Measurements from ENCODE around the gene TMEM14A. TPM values are rescaled to one million over a fixed set of nuclear protein-coding genes. Genes with fewer than 3 reads are reported as not detected.

Gene TMEM14A
- total RNA-seq, 1 donor from 2014 or later = 23.8 TPM

DNA sequence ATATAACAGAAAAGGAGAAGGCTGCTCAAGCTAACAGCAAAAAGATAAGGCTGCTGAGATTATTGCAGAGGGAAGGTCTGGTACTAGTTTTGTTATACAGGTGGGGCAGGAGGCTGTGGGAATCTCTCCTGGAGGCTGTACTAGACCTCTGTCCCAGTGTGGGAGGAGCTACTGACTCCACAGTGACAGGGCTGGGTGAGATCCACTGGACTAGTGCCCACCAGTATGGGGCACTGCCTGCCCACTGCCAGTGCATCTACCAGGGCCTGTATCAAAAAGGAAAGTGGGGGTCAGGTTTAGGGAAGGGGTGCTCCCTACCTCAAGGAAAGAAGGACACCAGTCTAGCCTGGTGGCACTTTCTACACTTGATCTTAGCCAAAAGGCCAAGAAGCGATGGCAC, 62.3 kb downstream of the TMEM14A start:
- intact Hi-C loops (cut with micrococcal nuclease) = no loop called here

DNA sequence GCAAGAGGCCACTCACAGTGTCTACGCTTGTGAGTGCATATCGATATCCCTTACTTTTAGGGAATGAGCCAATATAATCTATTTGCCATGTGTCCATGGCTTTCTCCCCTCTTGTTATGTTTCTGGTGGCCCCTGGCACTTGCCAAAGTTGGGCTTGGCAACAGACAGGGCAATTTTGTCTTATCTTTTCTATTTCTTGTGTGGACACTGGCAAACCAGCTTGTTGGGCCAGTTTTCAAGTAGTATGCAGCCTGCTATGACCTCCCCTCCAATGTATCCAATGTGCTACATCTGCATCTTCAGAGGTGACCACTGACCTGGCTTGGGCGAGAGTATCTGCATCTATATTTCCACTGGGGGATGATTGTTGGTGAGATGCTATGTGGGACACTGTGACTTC, 63.2 kb downstream of the TMEM14A start:
- intact Hi-C loops (cut with micrococcal nuclease) = no loop called here

DNA sequence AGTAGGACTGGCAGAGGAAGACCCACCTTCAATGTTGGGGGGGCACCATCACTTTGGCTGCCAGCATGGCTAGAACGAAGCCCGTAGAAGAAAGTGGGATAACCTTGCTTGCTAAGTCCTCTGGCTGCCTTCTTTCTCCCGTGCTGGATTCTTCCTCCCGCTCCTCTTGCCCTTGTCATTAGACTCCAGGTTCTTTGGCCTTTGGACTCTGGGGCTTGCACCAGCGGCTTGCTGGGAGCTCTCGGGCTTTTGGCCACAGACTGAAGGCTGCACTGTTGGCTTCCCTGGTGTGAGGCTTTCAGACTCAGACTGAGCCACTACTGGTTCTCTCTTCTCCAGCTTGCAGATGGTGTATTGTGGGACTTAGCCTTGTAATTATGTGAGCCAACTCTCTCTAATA, 64.2 kb downstream of the TMEM14A start:
- intact Hi-C loops (cut with micrococcal nuclease) = no loop called here

DNA sequence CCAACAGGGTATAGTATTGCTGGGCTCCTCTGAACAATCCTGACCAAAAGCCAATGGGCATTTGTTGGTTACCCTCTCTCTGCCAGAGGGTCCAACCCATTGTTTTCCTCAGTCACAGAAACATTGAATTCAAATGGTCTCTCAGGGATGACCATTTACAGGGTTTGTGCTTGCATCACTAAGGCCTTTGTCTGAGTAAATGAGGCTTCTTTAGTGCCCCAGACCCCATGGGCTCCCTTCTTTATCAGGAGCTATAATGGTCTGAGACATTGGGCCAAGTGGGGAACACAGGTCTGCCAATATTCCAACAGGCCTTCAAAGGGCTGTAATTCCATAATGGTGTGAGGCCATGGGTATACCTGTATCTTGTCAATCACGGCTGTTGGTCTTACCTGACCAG, 65.2 kb downstream of the TMEM14A start:
- intact Hi-C loops (cut with micrococcal nuclease) = no loop called here

Other genes with a start within 250 kb of the TMEM14A start
- 13.9 TPM in 2 replicates for gene TRAM2, start 94.1 kb upstream of the TMEM14A start, total RNA-seq
- not detected in 2 replicates for gene GSTA2, start 92.4 kb downstream of the TMEM14A start, total RNA-seq
- gene GSTA1, start 132.7 kb downstream of the TMEM14A start, total RNA-seq = not detected in 2 replicates
- not detected in 2 replicates for gene GSTA5, start 169.7 kb downstream of the TMEM14A start, total RNA-seq
- gene GSTA3, start 238.6 kb downstream of the TMEM14A start, total RNA-seq = not detected in 2 replicates

Measured in T-helper 2 cell treated with Interferon-gamma antibody and Interleukin-4, amounts not matched to agents 100 ng/mL and 5 ng/mL, for 36 hours (primary cell).